K562 (cell line): ENCODE data around the gene ISY1. TPM values are rescaled to one million over a fixed set of nuclear protein-coding genes. Genes with fewer than 3 reads are reported as not detected.

Experiments used
- CAMTA2 ChIP-seq: fragments of 250-450 bp; sonication (Bioruptor Pico); conservative IDR thresholded peaks from 2 replicates; pipeline ENCODE4 v1.5.1; 2022
- CXXC5 ChIP-seq: fragments of 250-450 bp; sonication (Bioruptor Pico); IDR thresholded peaks from 2 replicates; pipeline ENCODE4 v1.8.0; 2022; ENCODE audit warnings: inconsistent platforms, mild to moderate bottlenecking, moderate library complexity
- FOXP1 ChIP-seq: sonication (generic); formaldehyde crosslinking; IDR thresholded peaks from 2 replicates; pipeline ENCODE4 v1.8.0; 2022; ENCODE audit warnings: mild to moderate bottlenecking, missing genetic modification reagents
- HNRNPL ChIP-seq: fragments of 200-400 bp; formaldehyde crosslinking; IDR thresholded peaks from 2 replicates; pipeline ENCODE4 v1.6.1; 2017; ENCODE audit warnings: low read depth, mild to moderate bottlenecking, low read length
- IRF1 ChIP-seq: sonication (generic); formaldehyde crosslinking; IDR thresholded peaks from 2 replicates; pipeline ENCODE4 v1.8.0; 2022; ENCODE audit warnings: missing genetic modification reagents, mild to moderate bottlenecking, borderline replicate concordance
- JUNB ChIP-seq: fragments of 450-650 bp; formaldehyde crosslinking; conservative IDR thresholded peaks from 2 replicates; pipeline ENCODE4 v1.4.0; 2020; ENCODE audit warnings: mild to moderate bottlenecking
- L3MBTL2 ChIP-seq: fragments of 450-650 bp; IDR thresholded peaks from 2 replicates; pipeline ENCODE4 v1.6.1; 2016; ENCODE audit warnings: mild to moderate bottlenecking, moderate library complexity
- PATZ1 ChIP-seq: fragments of 250-450 bp; sonication (Bioruptor Pico); IDR thresholded peaks from 2 replicates; pipeline ENCODE4 v1.5.0; 2020; ENCODE audit warnings: mild to moderate bottlenecking, borderline replicate concordance
- PHF21A ChIP-seq: fragments of 450-650 bp; IDR thresholded peaks from 2 replicates; pipeline ENCODE4 v1.6.1; 2017; ENCODE audit warnings: low read depth, borderline replicate concordance
- PKNOX1 ChIP-seq: fragments of 450-650 bp; IDR thresholded peaks from 2 replicates; pipeline ENCODE4 v1.6.1; 2016
- POLR2G ChIP-seq: fragments of 200-400 bp; formaldehyde crosslinking; IDR thresholded peaks from 2 replicates; pipeline ENCODE4 v1.6.1; 2017; ENCODE audit warnings: low read depth, mild to moderate bottlenecking, antibody characterized with exemption, low read length, moderate library complexity
- POLR3G ChIP-seq: IDR thresholded peaks from 2 replicates; pipeline ENCODE4 v1.6.1; 2011; ENCODE audit not compliant: insufficient read length, insufficient replicate concordance; ENCODE audit errors: extremely low read depth
- PURB ChIP-seq: sonication (generic); formaldehyde crosslinking; IDR thresholded peaks from 2 replicates; pipeline ENCODE4 v1.9.0; 2021; ENCODE audit warnings: low read depth, mild to moderate bottlenecking, missing genetic modification reagents
- RCOR1 ChIP-seq, 2 experiments: IDR thresholded peaks; 2 replicates each; pipeline ENCODE4 v1.6.1; 2012; ENCODE audit warnings: low read depth in 2 of 2, low read length in 2 of 2, borderline replicate concordance in 1 of 2, improper control_type of control experiment in 1 of 2
- SMC3 ChIP-seq: conservative IDR thresholded peaks from 2 replicates; pipeline ENCODE4 v1.6.1; 2011; ENCODE audit warnings: low read depth, low read length, improper control_type of control experiment; ENCODE audit not compliant: insufficient read depth
- TCF3 ChIP-seq: sonication (generic); formaldehyde crosslinking; IDR thresholded peaks from 2 replicates; pipeline ENCODE4 v1.4.0; 2020; ENCODE audit warnings: mild to moderate bottlenecking, missing genetic modification reagents
- TCF7L2 ChIP-seq: fragments of 150-350 bp; IDR thresholded peaks from 2 replicates; pipeline ENCODE4 v1.6.1; 2016; ENCODE audit warnings: low read depth, mild to moderate bottlenecking, low read length, moderate library complexity
- THRAP3 ChIP-seq: fragments of 450-650 bp; IDR thresholded peaks from 2 replicates; pipeline ENCODE4 v1.6.1; 2016; ENCODE audit warnings: mild to moderate bottlenecking, inconsistent platforms, borderline replicate concordance
- TSC22D4 ChIP-seq: fragments of 450-650 bp; IDR thresholded peaks from 2 replicates; pipeline ENCODE4 v1.6.1; 2016; ENCODE audit warnings: missing genetic modification characterization, missing biosample characterization, control low read depth
- ZBTB9 ChIP-seq: fragments of 450-650 bp; formaldehyde crosslinking; IDR thresholded peaks from 2 replicates; pipeline ENCODE4 v1.4.0; 2020; ENCODE audit warnings: mild to moderate bottlenecking, moderate library complexity
- ZNF212 ChIP-seq: fragments of 450-650 bp; formaldehyde crosslinking; IDR thresholded peaks from 2 replicates; pipeline ENCODE4 v1.4.0; 2020; ENCODE audit warnings: mild to moderate bottlenecking
- ZNF398 ChIP-seq: fragments of 250-450 bp; sonication (Bioruptor Pico); IDR thresholded peaks from 2 replicates; pipeline ENCODE4 v1.8.0; 2021; ENCODE audit warnings: moderate library complexity, mild to moderate bottlenecking, inconsistent platforms
- ZNF561 ChIP-seq: fragments of 450-650 bp; formaldehyde crosslinking; conservative IDR thresholded peaks from 2 replicates; pipeline ENCODE4 v1.4.0; 2020; ENCODE audit warnings: mild to moderate bottlenecking, moderate library complexity
- ZNF75A ChIP-seq: fragments of 450-650 bp; formaldehyde crosslinking; IDR thresholded peaks from 2 replicates; pipeline ENCODE4 v1.4.0; 2020; ENCODE audit warnings: mild to moderate bottlenecking
- polyA plus RNA-seq, 8 experiments: library from polyadenylated mRNA; depleted of rRNA in 4 of 8; stranded (reverse) in 5 of 8; unstranded in 3 of 8; fragments of >200 nt; fragmentation: Nextera tagmentation in 2 of 8; fragmentation: Illumina TruSeq in 1 of 8; extraction: Ambion mirVana in 2 of 8; extraction: Trizol in 1 of 8; gene quantifications; 2 replicates each; pipeline versions ENCODE4 v1.2.1 to v1.2.3, GENCODE V29; 2011 to 2014; ENCODE audit warnings: inconsistent platforms in 1 of 8, missing spikeins in 1 of 8
- total RNA-seq, 7 experiments: library from RNA; depleted of rRNA in 6 of 7; stranded (reverse); fragments of >200 nt in 6 of 7; fragmentation: Illumina TruSeq in 2 of 7; extraction: Trizol in 2 of 7; gene quantifications; 2 replicates each; pipeline versions ENCODE4 v1.2.1 to v1.2.3, GENCODE V29; 2011 to 2021; ENCODE audit warnings: low replicate concordance in 1 of 7

The ISY1 gene
- total and polyA plus RNA-seq, 9 of the 15 experiments (the other 6 are each of a cell fraction or from before 2014, with no cell fraction given) = 23.5 to 50.0 (median 32.9) TPM

GRCh38 chr3:129184396-129184657 is 23.5 kb upstream of the ISY1 start (continued):
- TF ChIP-seq TSC22D4 (tag) = no peak
- TF ChIP-seq HNRNPL = no peak
- no peak for TF ChIP-seq POLR2G
- TF ChIP-seq PATZ1 = no peak
- no peak for TF ChIP-seq PHF21A
- no peak for TF ChIP-seq IRF1 (CRISPR knock-in tag)
- no peak for TF ChIP-seq ZNF398 (CRISPR knock-in tag)
- no peak for TF ChIP-seq PURB (CRISPR knock-in tag)
- TF ChIP-seq POLR3G = no peak
- no peak for TF ChIP-seq ZNF212
- no peak for TF ChIP-seq TCF3 (CRISPR knock-in tag)
- TF ChIP-seq SMC3 = no peak
- TF ChIP-seq THRAP3 = no peak
- TF ChIP-seq TCF7L2 = no peak
- no peak for TF ChIP-seq ZNF561 (CRISPR knock-in tag)
- no peak for TF ChIP-seq L3MBTL2
- no peak for TF ChIP-seq ZBTB9 (CRISPR knock-in tag)
- TF ChIP-seq RCOR1 (IDR thresholded peaks at IDR 0.05; ENCODE audit: borderline replicate concordance in 1 of 2, low read depth in 2 of 2, low read length in 2 of 2) = no peak
- TF ChIP-seq JUNB (CRISPR knock-in tag) = no peak
- no peak for TF ChIP-seq CXXC5 (CRISPR knock-in tag)
- TF ChIP-seq FOXP1 (CRISPR knock-in tag) = no peak
- TF ChIP-seq PKNOX1 = peak; percentile 59
- TF ChIP-seq ZNF75A (CRISPR knock-in tag) = no peak
- TF ChIP-seq CAMTA2 = no peak
